IMR-90 (cell line): ENCODE measurements around the gene ZNF573. TPM values are rescaled to one million over a fixed set of nuclear protein-coding genes. Genes with fewer than 3 reads are reported as not detected.

ENCODE experiments used
- ATAC-seq: fragments of 200-7000 bp; cut with Tn5 transposase; 2 replicates; pipeline ENCODE4 v1.9.1; 2020; ENCODE audit warnings: low read depth, mild to moderate bottlenecking, moderate library complexity
- BruUV-seq: library from RNA; stranded (reverse); fragments of 400-500 nt; replicated peaks from 2 replicates; lab custom pipeline; 2021; lab: Mats Ljungman, UMichigan
- CTCF ChIA-PET: fragments of 300-600 bp; formaldehyde crosslinking; extraction: SDS; loops from one replicate; lab custom pipeline; 2021; ENCODE audit warnings: antibody characterized with exemption; lab: Yijun Ruan, JAX
- POLR2A ChIA-PET: fragments of 300-600 bp; sonication (Branson Sonifier 250); formaldehyde crosslinking; loops from one replicate; lab custom pipeline; 2022; ENCODE audit warnings: antibody characterized with exemption; ENCODE audit not compliant: unreplicated experiment; lab: Charles Lee
- DNase-seq: peaks from one replicate; pipeline ENCODE4 v3.0.0; 2013
- H2AFZ ChIP-seq: replicated peaks from 2 replicates; pipeline ENCODE3; 2013; ENCODE audit warnings: low read length, mild to moderate bottlenecking; ENCODE audit not compliant: poor library complexity
- H2AK5ac ChIP-seq: 2 replicates; pipeline ENCODE4 v1.6.1; 2013; ENCODE audit warnings: low read depth, low read length, inconsistent platforms
- H2AK9ac ChIP-seq: replicated peaks from 2 replicates; pipeline ENCODE3; 2013; ENCODE audit warnings: mild to moderate bottlenecking, low read depth, low read length, moderate library complexity; ENCODE audit not compliant: poor library complexity
- H2BK120ac ChIP-seq: 2 replicates; pipeline ENCODE4 v1.6.1; 2013; ENCODE audit warnings: low read depth, low read length, inconsistent platforms
- H2BK15ac ChIP-seq: 3 replicates; pipeline ENCODE4 v1.6.1; 2013; ENCODE audit warnings: low read depth, low read length, inconsistent platforms
- H2BK20ac ChIP-seq: 2 replicates; pipeline ENCODE4 v1.6.1; 2013; ENCODE audit warnings: low read depth, mild to moderate bottlenecking, inconsistent platforms, low read length, moderate library complexity
- H2BK5ac ChIP-seq: 2 replicates; pipeline ENCODE4 v1.6.1; 2013; ENCODE audit warnings: mild to moderate bottlenecking, low read depth, low read length, inconsistent platforms; ENCODE audit not compliant: poor library complexity, severe bottlenecking
- H3K14ac ChIP-seq: replicated peaks from 2 replicates; pipeline ENCODE4 v1.6.1; 2013; ENCODE audit warnings: low read depth, low read length, inconsistent platforms
- H3K18ac ChIP-seq: 2 replicates; pipeline ENCODE4 v1.6.1; 2013; ENCODE audit warnings: low read depth, low read length, control low read depth
- H3K23ac ChIP-seq: 2 replicates; pipeline ENCODE4 v1.6.1; 2013; ENCODE audit warnings: low read depth, low read length, inconsistent platforms
- H3K27ac ChIP-seq: 2 replicates; pipeline ENCODE4 v1.5.1; 2013; ENCODE audit warnings: mild to moderate bottlenecking, control low read depth, low read length; ENCODE audit not compliant: insufficient read depth
- H3K27me3 ChIP-seq: 2 replicates; pipeline ENCODE4 v1.6.1; 2013; ENCODE audit warnings: low read length; ENCODE audit not compliant: control insufficient read depth, insufficient read depth
- H3K36me3 ChIP-seq: 2 replicates; pipeline ENCODE4 v1.6.1; 2013; ENCODE audit warnings: low read length, mixed read lengths; ENCODE audit not compliant: control insufficient read depth, insufficient read depth
- H3K4ac ChIP-seq: 2 replicates; pipeline ENCODE4 v1.6.1; 2013; ENCODE audit warnings: low read depth, low read length, inconsistent platforms
- H3K4me1 ChIP-seq: 2 replicates; pipeline ENCODE4 v1.6.1; 2013; ENCODE audit warnings: low read length, mixed read lengths; ENCODE audit not compliant: control insufficient read depth, insufficient read depth
- H3K4me2 ChIP-seq: 2 replicates; pipeline ENCODE4 v1.6.1; 2013; ENCODE audit warnings: low read depth, mild to moderate bottlenecking, control low read depth, low read length, moderate library complexity
- H3K4me3 ChIP-seq: 2 replicates; pipeline ENCODE4 v1.5.1; 2013; ENCODE audit warnings: low read depth, mild to moderate bottlenecking, control low read depth, low read length, moderate library complexity; ENCODE audit not compliant: insufficient read depth
- H3K56ac ChIP-seq: 2 replicates; pipeline ENCODE4 v1.6.1; 2013; ENCODE audit warnings: low read length, inconsistent platforms; ENCODE audit not compliant: insufficient read depth; ENCODE audit errors: extremely low read depth
- H3K79me1 ChIP-seq, 2 experiments: 2 replicates each; pipeline ENCODE4 v1.6.1; 2013; ENCODE audit warnings: low read length in 2 of 2, inconsistent platforms in 1 of 2, low read depth in 1 of 2
- H3K9ac ChIP-seq: 2 replicates; pipeline ENCODE4 v1.6.1; 2013; ENCODE audit warnings: low read depth, low read length, control low read depth
- H3K9me1 ChIP-seq: 2 replicates; pipeline ENCODE4 v1.6.1; 2013; ENCODE audit warnings: low read length, inconsistent platforms; ENCODE audit not compliant: insufficient read depth
- H3K9me3 ChIP-seq: 2 replicates; pipeline ENCODE4 v1.6.1; 2013; ENCODE audit warnings: low read length; ENCODE audit not compliant: control insufficient read depth, insufficient read depth
- H4K20me1 ChIP-seq: 2 replicates; pipeline ENCODE4 v1.6.1; 2013; ENCODE audit warnings: low read length, inconsistent platforms; ENCODE audit not compliant: insufficient read depth
- H4K5ac ChIP-seq: 2 replicates; pipeline ENCODE4 v1.6.1; 2013; ENCODE audit warnings: mild to moderate bottlenecking, low read depth, low read length, control low read depth
- H4K8ac ChIP-seq, 2 experiments: 2 replicates each; pipeline ENCODE4 v1.6.1; 2013; ENCODE audit warnings: low read depth in 2 of 2, low read length in 2 of 2, control low read depth in 1 of 2, inconsistent platforms in 1 of 2
- H4K91ac ChIP-seq: 2 replicates; pipeline ENCODE4 v1.6.1; 2013; ENCODE audit warnings: low read depth, low read length, inconsistent platforms; ENCODE audit not compliant: insufficient read depth
- BHLHE40 ChIP-seq: fragments of 150-350 bp; IDR thresholded peaks from 2 replicates; pipeline ENCODE4 v1.6.1; 2016; ENCODE audit warnings: mild to moderate bottlenecking, low read depth, low read length
- CEBPB ChIP-seq: IDR thresholded peaks from 2 replicates; pipeline ENCODE4 v1.6.1; 2012; ENCODE audit warnings: low read depth, low read length, improper control_type of control experiment
- CHD1 ChIP-seq: IDR thresholded peaks from 2 replicates; pipeline ENCODE4 v1.6.1; 2012; ENCODE audit warnings: low read depth, low read length, improper control_type of control experiment
- CTCF ChIP-seq: conservative IDR thresholded peaks from 2 replicates; pipeline ENCODE4 v1.5.1; 2012; ENCODE audit warnings: mild to moderate bottlenecking, low read depth, low read length, improper control_type of control experiment
- MAFK ChIP-seq: IDR thresholded peaks from 2 replicates; pipeline ENCODE4 v1.6.1; 2012; ENCODE audit warnings: low read depth, low read length, improper control_type of control experiment
- NFE2L2 ChIP-seq: fragments of 150-350 bp; IDR thresholded peaks from 2 replicates; pipeline ENCODE4 v1.6.1; 2016; ENCODE audit warnings: low read depth, mild to moderate bottlenecking, low read length
- RAD21 ChIP-seq: IDR thresholded peaks from 2 replicates; pipeline ENCODE4 v1.6.1; 2012; ENCODE audit warnings: low read length, improper control_type of control experiment
- RCOR1 ChIP-seq: IDR thresholded peaks from 2 replicates; pipeline ENCODE4 v1.6.1; 2012; ENCODE audit warnings: mild to moderate bottlenecking, low read length, improper control_type of control experiment; ENCODE audit not compliant: insufficient replicate concordance
- RFX5 ChIP-seq: IDR thresholded peaks from 2 replicates; pipeline ENCODE4 v1.8.0; 2012; ENCODE audit warnings: low read depth, mild to moderate bottlenecking, low read length, moderate library complexity
- SMC3 ChIP-seq: fragments of 150-350 bp; IDR thresholded peaks from 2 replicates; pipeline ENCODE4 v1.6.1; 2016; ENCODE audit warnings: low read depth, mild to moderate bottlenecking, antibody characterized with exemption, low read length, moderate library complexity
- USF2 ChIP-seq: fragments of 150-350 bp; IDR thresholded peaks from 2 replicates; pipeline ENCODE4 v1.6.1; 2017; ENCODE audit warnings: mild to moderate bottlenecking, antibody characterized with exemption, low read length, low read depth
- WGBS, 2 experiments: methylation state at CpG; one replicate each; pipeline versions ENCODE4 v1.1.5 to v1.1.7; 2013; ENCODE audit warnings: missing lambda C conversion rate in 2 of 2; ENCODE audit not compliant: insufficient read length in 1 of 2; ENCODE audit errors: extremely low coverage in 2 of 2; 5-methylcytosine and 5-hydroxymethylcytosine counted together
- dilution Hi-C: fragments of 300-500 bp; cut with HindIII; formaldehyde crosslinking; loops from one replicate; pipeline ENCODE4 v1.14.3; 2018; ENCODE audit warnings: low sequenced_read_pairs; ENCODE audit not compliant: unreplicated experiment
- in situ Hi-C: fragments of 300-500 bp; cut with MboI; formaldehyde crosslinking; loops from 3 replicates; pipeline ENCODE4 v1.14.3; 2019; ENCODE audit warnings: low sequenced_read_pairs, inconsistent platforms, mixed read lengths
- intact Hi-C: fragments of 100-400 bp; cut with micrococcal nuclease; formaldehyde crosslinking; loops from 2 replicates; pipeline ENCODE4 v1.10.0; 2022
- polyA plus RNA-seq, 3 experiments: library from polyadenylated mRNA; depleted of rRNA; stranded (reverse); fragments of >200 nt; gene quantifications; 2 replicates each; pipeline ENCODE4 v1.2.3, GENCODE V29; 2012; ENCODE audit warnings: low replicate concordance in 1 of 3
- total RNA-seq: library from RNA; depleted of rRNA; stranded (reverse); fragments of >200 nt; gene quantifications from 2 replicates; pipeline ENCODE4 v1.2.3, GENCODE V29; 2012
- TF ChIP-seq, protein P1 (sequence below): fragments of 150-350 bp; IDR thresholded peaks from 2 replicates; pipeline ENCODE4 v1.6.1; 2016; ENCODE audit warnings: low read depth, mild to moderate bottlenecking, low read length, moderate library complexity, borderline replicate concordance

Gene ZNF573
- total and polyA plus RNA-seq, 2 of the 4 experiments (the other 2 are of a cell fraction) = 0.80 to 3.2 TPM

DNA sequence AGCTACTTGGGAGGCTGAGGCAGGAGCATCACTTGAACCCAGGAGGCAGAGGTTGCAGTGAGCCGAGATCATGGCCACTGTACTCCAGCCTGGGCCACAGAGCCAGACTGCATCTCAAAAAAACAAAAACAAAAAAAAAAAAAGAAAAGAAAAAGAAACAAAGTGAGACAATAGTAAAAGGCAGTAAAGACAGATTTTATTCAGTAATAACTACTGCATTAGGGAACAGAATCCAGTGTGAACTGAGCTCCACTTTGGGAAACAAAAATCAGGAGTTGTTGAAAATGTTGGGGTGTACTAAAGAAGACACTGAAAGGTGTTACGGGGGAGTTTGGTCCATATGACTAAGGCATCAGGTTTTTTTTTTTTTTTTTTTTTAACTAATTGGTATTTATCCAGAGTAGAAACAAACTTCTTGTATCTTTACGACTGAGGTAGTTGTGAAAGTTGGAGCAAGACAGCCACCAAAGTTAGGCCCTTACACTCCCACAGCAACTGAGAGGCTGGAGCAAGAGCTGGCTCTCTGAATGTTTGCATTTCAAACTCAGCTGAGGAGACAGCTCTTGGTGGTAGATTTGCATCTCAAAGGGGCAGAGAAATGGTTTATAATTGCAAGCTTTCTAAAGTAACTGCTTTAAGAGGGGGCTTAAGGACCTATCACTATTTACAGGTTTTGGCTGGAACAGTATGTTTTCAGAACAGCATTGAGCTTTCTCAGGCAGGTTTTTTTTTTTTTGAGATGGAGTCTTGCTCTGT lies 84.1 kb downstream of the ZNF573 start:
- in situ Hi-C loops = no loop called here
- H3K36me3 ChIP-seq = peaks cover 11% of the 10 kb centered on the region
- H2AFZ ChIP-seq = no peak overlapping the region
- H3K9ac ChIP-seq = no peak overlapping the region
- H4K91ac ChIP-seq = no peak overlapping the region
- H3K4me3 ChIP-seq = no peak overlapping the region
- H3K4me2 ChIP-seq = no peak overlapping the region
- no peak overlapping the region for H3K18ac ChIP-seq
- H2BK15ac ChIP-seq = no peak overlapping the region
- no TSS peak for BruUV-seq
- no peak overlapping the region for H2BK120ac ChIP-seq
- no peak overlapping the region for H3K4ac ChIP-seq
- H3K27ac ChIP-seq = no peak overlapping the region
- no peak for DNase-seq
- H3K9me1 ChIP-seq = no peaks in the 10 kb centered on the region
- no peak for ATAC-seq
- CTCF ChIA-PET = no interaction called here
- POLR2A ChIA-PET = no interaction called here
- no peak overlapping the region for H3K14ac ChIP-seq
- no peak overlapping the region for H3K23ac ChIP-seq
- no peaks in the 10 kb centered on the region for H4K20me1 ChIP-seq
- H2AK5ac ChIP-seq = no peak overlapping the region
- no peak overlapping the region for H4K5ac ChIP-seq
- H3K79me1 ChIP-seq = peaks cover 0 to 3% of the 10 kb centered on the region in 2 experiments; a peak in 1 of 4 replicates
- no CpG with 5 or more reads among the region's 3 CpGs for WGBS, 2 experiments
- no peak overlapping the region for H2BK20ac ChIP-seq
- TF ChIP-seq, protein P1, sequence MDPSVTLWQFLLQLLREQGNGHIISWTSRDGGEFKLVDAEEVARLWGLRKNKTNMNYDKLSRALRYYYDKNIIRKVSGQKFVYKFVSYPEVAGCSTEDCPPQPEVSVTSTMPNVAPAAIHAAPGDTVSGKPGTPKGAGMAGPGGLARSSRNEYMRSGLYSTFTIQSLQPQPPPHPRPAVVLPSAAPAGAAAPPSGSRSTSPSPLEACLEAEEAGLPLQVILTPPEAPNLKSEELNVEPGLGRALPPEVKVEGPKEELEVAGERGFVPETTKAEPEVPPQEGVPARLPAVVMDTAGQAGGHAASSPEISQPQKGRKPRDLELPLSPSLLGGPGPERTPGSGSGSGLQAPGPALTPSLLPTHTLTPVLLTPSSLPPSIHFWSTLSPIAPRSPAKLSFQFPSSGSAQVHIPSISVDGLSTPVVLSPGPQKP = no peak
- TF ChIP-seq MAFK = no peak
- TF ChIP-seq CTCF = no peak
- TF ChIP-seq CHD1 = no peak
- no peak for TF ChIP-seq RCOR1
- TF ChIP-seq SMC3 = no peak
- TF ChIP-seq NFE2L2 = no peak
- no peak for TF ChIP-seq CEBPB
- TF ChIP-seq RAD21 = no peak
- no peak for TF ChIP-seq USF2
- no peak for TF ChIP-seq RFX5
- TF ChIP-seq BHLHE40 = no peak
- H3K27me3 ChIP-seq = no peaks in the 10 kb centered on the region
- dilution Hi-C loops = no loop called here
- no peaks in the 10 kb centered on the region; the same call in 1 of the 2 replicates for H3K4me1 ChIP-seq
- no peak overlapping the region for H2AK9ac ChIP-seq
- H3K56ac ChIP-seq = no peak overlapping the region
- H4K8ac ChIP-seq = no peak overlapping the region
- intact Hi-C loops = loop anchor here (10.0 kb wide), 1 partner anchor 231 kb away; the partner anchor contains the start of genes ZNF569 and ZNF570
- peaks cover 21% of the 10 kb centered on the region for H3K9me3 ChIP-seq
- H2BK5ac ChIP-seq = no peak overlapping the region
